H1 (cell line): ENCODE measurements around the gene ABCB11. TPM values are rescaled to one million over a fixed set of nuclear protein-coding genes. Genes with fewer than 3 reads are reported as not detected.

Source experiments
- CTCF ChIA-PET: fragments of 300-600 bp; sonication (Branson Sonifier 250); formaldehyde crosslinking; loops from one replicate; lab custom pipeline; 2021; ENCODE audit not compliant: partially characterized antibody; lab: Charles Lee
- POLR2A ChIA-PET: fragments of 300-600 bp; sonication (Branson Sonifier 250); formaldehyde crosslinking; loops from one replicate; lab custom pipeline; 2021; ENCODE audit warnings: inconsistent platforms; ENCODE audit not compliant: partially characterized antibody; lab: Charles Lee
- DNase-seq, 2 experiments: peaks; one replicate each; pipeline versions ENCODE4 v3.0.0 to v3.0.0-alpha.2; 2010 to 2022; ENCODE audit warnings: low spot score in 2 of 2, low read depth in 1 of 2, mixed read lengths in 1 of 2
- FAIRE-seq: peaks from 2 replicates; lab custom pipeline; 2011; peaks lifted over from hg19 to GRCh38; lab: Jason Lieb, UNC
- H2AFZ ChIP-seq: 2 replicates; pipeline ENCODE4 v1.8.1; 2012; ENCODE audit warnings: low read length, inconsistent platforms
- H2AK5ac ChIP-seq: 2 replicates; pipeline ENCODE4 v1.6.1; 2013; ENCODE audit warnings: low read depth, low read length
- H2BK120ac ChIP-seq: replicated peaks from 2 replicates; pipeline ENCODE3; 2013; ENCODE audit warnings: low read depth, low read length, inconsistent platforms
- H2BK12ac ChIP-seq: 2 replicates; pipeline ENCODE4 v1.6.1; 2013; ENCODE audit warnings: low read depth, low read length
- H2BK15ac ChIP-seq: 2 replicates; pipeline ENCODE4 v1.6.1; 2013; ENCODE audit warnings: low read length
- H2BK20ac ChIP-seq: 2 replicates; pipeline ENCODE4 v1.6.1; 2013; ENCODE audit warnings: low read length
- H2BK5ac ChIP-seq: 2 replicates; pipeline ENCODE4 v1.6.1; 2013; ENCODE audit warnings: low read depth, low read length
- H3K14ac ChIP-seq: 2 replicates; pipeline ENCODE4 v1.6.1; 2013; ENCODE audit warnings: inconsistent platforms; ENCODE audit not compliant: insufficient read length
- H3K18ac ChIP-seq: 2 replicates; pipeline ENCODE4 v1.6.1; 2013; ENCODE audit warnings: low read length; ENCODE audit errors: extremely low read depth
- H3K23ac ChIP-seq: 2 replicates; pipeline ENCODE4 v1.6.1; 2013; ENCODE audit warnings: inconsistent platforms; ENCODE audit not compliant: insufficient read length
- H3K23me2 ChIP-seq: 2 replicates; pipeline ENCODE4 v1.6.1; 2013; ENCODE audit warnings: low read depth, low read length
- H3K27ac ChIP-seq: 2 replicates; pipeline ENCODE4 v1.6.1; 2011; ENCODE audit warnings: low read depth, low read length, inconsistent platforms
- H3K27me3 ChIP-seq, 4 experiments: replicated peaks in 1 of 4; 1 replicate in 1 of 4; 2 replicates in 3 of 4; pipeline versions ENCODE4 v1.6.1 to v1.8.1; 2011 to 2013; ENCODE audit warnings: low read length in 3 of 4, mild to moderate bottlenecking in 3 of 4, inconsistent platforms in 2 of 4, mixed read lengths in 2 of 4, moderate library complexity in 1 of 4; ENCODE audit not compliant: control insufficient read depth in 3 of 4, insufficient read depth in 3 of 4; ENCODE audit errors: extremely low read depth in 1 of 4
- H3K36me3 ChIP-seq, 4 experiments: 2 replicates each; pipeline versions ENCODE4 v1.6.1 to v1.8.1; 2011 to 2013; ENCODE audit warnings: mild to moderate bottlenecking in 4 of 4, low read length in 3 of 4, moderate library complexity in 2 of 4, control low read depth in 1 of 4, inconsistent platforms in 1 of 4; ENCODE audit not compliant: insufficient read depth in 4 of 4, control insufficient read depth in 2 of 4
- H3K4ac ChIP-seq: replicated peaks from 2 replicates; pipeline ENCODE3; 2013; ENCODE audit warnings: low read length, low read depth, mixed read lengths, inconsistent platforms; ENCODE audit not compliant: insufficient read length
- H3K4me1 ChIP-seq, 4 experiments: replicated peaks in 1 of 4; 1 replicate in 1 of 4; 2 replicates in 3 of 4; pipeline versions ENCODE4 v1.6.1 to v1.8.1; 2011 to 2013; ENCODE audit warnings: low read length in 3 of 4, inconsistent platforms in 2 of 4, mixed read lengths in 1 of 4; ENCODE audit not compliant: insufficient read depth in 4 of 4, control insufficient read depth in 3 of 4
- H3K4me2 ChIP-seq, 2 experiments: 2 replicates each; pipeline versions ENCODE4 v1.6.1 to v1.8.1; 2011 to 2013; ENCODE audit warnings: low read depth in 2 of 2, low read length in 2 of 2, control low read depth in 1 of 2, inconsistent platforms in 1 of 2, mild to moderate bottlenecking in 1 of 2; ENCODE audit not compliant: insufficient read depth in 1 of 2
- H3K4me3 ChIP-seq, 4 experiments: fragments of 200-600, 300-600 bp in 1 of 4; sonication (generic), shearing (Covaris generic), sonication (Bioruptor Twin) in 1 of 4; 2 replicates each; pipeline versions ENCODE4 v1.5.1 to v1.8.1; 2011 to 2016; ENCODE audit warnings: low read length in 4 of 4, low read depth in 3 of 4, control low read depth in 2 of 4, inconsistent platforms in 2 of 4, mild to moderate bottlenecking in 2 of 4, mixed read lengths in 1 of 4, moderate library complexity in 1 of 4; ENCODE audit not compliant: insufficient read depth in 2 of 4; ENCODE audit errors: extremely low read depth in 1 of 4
- H3K56ac ChIP-seq: replicated peaks from 2 replicates; pipeline ENCODE3; 2013; ENCODE audit warnings: low read depth, mild to moderate bottlenecking, mixed read lengths, low read length, inconsistent platforms; ENCODE audit not compliant: insufficient read length
- H3K79me1 ChIP-seq: 2 replicates; pipeline ENCODE4 v1.6.1; 2013; ENCODE audit warnings: low read depth, low read length, control low read depth
- H3K79me2 ChIP-seq, 2 experiments: 2 replicates each; pipeline versions ENCODE4 v1.6.1 to v1.8.1; 2012 to 2013; ENCODE audit warnings: low read length in 2 of 2, mild to moderate bottlenecking in 2 of 2, inconsistent platforms in 1 of 2; ENCODE audit not compliant: insufficient read depth in 2 of 2, control insufficient read depth in 1 of 2
- H3K9ac ChIP-seq, 4 experiments: replicated peaks in 1 of 4; 1 replicate in 1 of 4; 2 replicates in 3 of 4; pipeline versions ENCODE4 v1.6.1 to v1.8.1; 2011 to 2013; ENCODE audit warnings: low read depth in 3 of 4, low read length in 3 of 4, control low read depth in 2 of 4, mild to moderate bottlenecking in 2 of 4, moderate library complexity in 2 of 4, inconsistent platforms in 1 of 4; ENCODE audit errors: extremely low read depth in 1 of 4
- H3K9me3 ChIP-seq, 2 experiments: 2 replicates each; pipeline versions ENCODE4 v1.6.1 to v1.8.1; 2012 to 2013; ENCODE audit warnings: mild to moderate bottlenecking in 2 of 2, moderate library complexity in 2 of 2, control low read depth in 1 of 2, inconsistent platforms in 1 of 2, low read depth in 1 of 2, low read length in 1 of 2, mixed read lengths in 1 of 2; ENCODE audit not compliant: insufficient read depth in 2 of 2
- H4K20me1 ChIP-seq, 2 experiments: replicated peaks in 1 of 2; 2 replicates each; pipeline versions ENCODE3 to v1.8.1; 2011 to 2013; ENCODE audit warnings: inconsistent platforms in 2 of 2, low read length in 2 of 2, mild to moderate bottlenecking in 1 of 2; ENCODE audit not compliant: insufficient read depth in 2 of 2, control insufficient read depth in 1 of 2
- H4K5ac ChIP-seq: 2 replicates; pipeline ENCODE4 v1.6.1; 2013; ENCODE audit warnings: low read length, low read depth, mixed read lengths, inconsistent platforms; ENCODE audit not compliant: insufficient read length
- H4K8ac ChIP-seq: 2 replicates; pipeline ENCODE4 v1.8.0; 2013; ENCODE audit warnings: mild to moderate bottlenecking, moderate library complexity, low read length, inconsistent platforms; ENCODE audit not compliant: insufficient read depth; ENCODE audit errors: extremely low read depth
- H4K91ac ChIP-seq: replicated peaks from 2 replicates; pipeline ENCODE3; 2013; ENCODE audit warnings: low read length, mixed read lengths, inconsistent platforms; ENCODE audit not compliant: insufficient read length
- BCL11A ChIP-seq, 2 experiments: IDR thresholded peaks; one replicate each; pipeline ENCODE4 v1.6.1; 2011; ENCODE audit warnings: low read depth in 2 of 2, low read length in 2 of 2, mild to moderate bottlenecking in 2 of 2
- TCF12 ChIP-seq: IDR thresholded peaks from 2 replicates; pipeline ENCODE4 v1.6.1; 2011; ENCODE audit warnings: low read depth, mild to moderate bottlenecking, low read length
- WGBS, 2 experiments: shearing (Covaris generic) in 1 of 2; methylation state at CpG; one replicate each; pipeline versions ENCODE4 v1.1.6 to v1.1.7; 2013 to 2015; ENCODE audit warnings: low lambda C conversion rate in 2 of 2, mixed read lengths in 2 of 2, inconsistent platforms in 1 of 2, low coverage in 1 of 2, missing lambda C conversion rate in 1 of 2; ENCODE audit not compliant: insufficient replicate concordance in 2 of 2, insufficient coverage in 1 of 2, insufficient read length in 1 of 2; ENCODE audit errors: extremely low coverage in 1 of 2, missing lambda C conversion rate in 1 of 2; 5-methylcytosine and 5-hydroxymethylcytosine counted together
- polyA plus RNA-seq, 7 experiments: library from polyadenylated mRNA; depleted of rRNA in 3 of 7; stranded (reverse) in 5 of 7; unstranded in 2 of 7; fragments of >200 nt in 5 of 7; fragments of 200-250 nt in 2 of 7; gene quantifications; 1 replicate in 5 of 7; 2 replicates in 1 of 7; 4 replicates in 1 of 7; pipeline versions ENCODE4 v1.2.1 to v1.2.3, GENCODE V29; 2011 to 2013; ENCODE audit warnings: missing spikeins in 2 of 7, mixed read lengths in 2 of 7
- total RNA-seq: library from RNA; stranded (reverse); fragmentation: NEBNext Ultra II Directional; extraction: Animal tissue kit (Norgen Biotek cat#: 25700); gene quantifications from 2 replicates; pipeline ENCODE4 v1.2.1, GENCODE V29; 2021

The ABCB11 gene
- total and polyA plus RNA-seq, 2 of the 8 experiments (the other 6 are each of a cell fraction or from before 2014, with no cell fraction given), result not detected

GRCh38 chr2:168892327-168892726 lies 138.8 kb downstream of the ABCB11 start:
- Histone ChIP-seq H3K79me1 (no peaks in the 10 kb centered on the region; the same call in 1 of the 2 replicates), H3K4me2 (no peak overlapping the region), H3K36me3 (peaks cover 0 to 7% (median 2%) of the 10 kb centered on the region in 4 experiments; a peak in 3 of 8 replicates), H4K5ac (no peak overlapping the region), H3K56ac (no peak overlapping the region), H2BK20ac (no peak overlapping the region), H3K79me2 (peaks cover 0 to 9% of the 10 kb centered on the region in 2 experiments; a peak in 2 of 4 replicates), H2BK120ac (no peak overlapping the region)
- POLR2A ChIA-PET, result interaction anchor here (1.7 kb wide), 1 partner anchor 14 kb away, joined by 3 read pairs; no protein-coding TSS in a partner anchor
- FAIRE-seq, result no peak
- TF ChIP-seq BCL11A (IDR thresholded peaks at IDR 0.05; ENCODE audit: low read depth in 2 of 2, low read length in 2 of 2) (no peak), TCF12 (no peak)
- TF ChIP-seq, all 59 proteins: peak for 0
- Histone ChIP-seq H3K9me3 (no peaks in the 10 kb centered on the region), H3K9ac (no peak overlapping the region), H3K4ac (no peak overlapping the region), H3K4me3 (no peak overlapping the region), H3K18ac (no peak overlapping the region), H3K4me1 (no peaks in the 10 kb centered on the region; a peak in 2 of 7 replicates), H3K14ac (no peak overlapping the region), H4K91ac (no peak overlapping the region), H3K27ac (no peak overlapping the region), H2AFZ (no peak overlapping the region), H2BK12ac (no peak overlapping the region), H3K27me3 (no peaks in the 10 kb centered on the region), H4K20me1 (no peaks in the 10 kb centered on the region), H4K8ac (no peak overlapping the region), H2BK5ac (no peak overlapping the region), H3K23ac (no peak overlapping the region), H2BK15ac (no peak overlapping the region), H2AK5ac (no peak overlapping the region), H3K23me2 (peaks cover 7% of the 10 kb centered on the region)
- no peak for DNase-seq
- WGBS, 2 experiments, result 80% methylated on average over 3 of the region's 3 CpGs; no CpG with 5 or more reads in 1 of the 2 experiments
- CTCF ChIA-PET, result interaction anchor here (0.8 kb wide), 1 partner anchor 29 kb away, joined by 3 read pairs; no protein-coding TSS in a partner anchor
